Measurements from ENCODE around the gene ZFYVE16. TPM values are rescaled to one million over a fixed set of nuclear protein-coding genes. Genes with fewer than 3 reads are reported as not detected.
"Not testable (repeated sequence)": the region's sequence is repeated elsewhere in the genome, so short reads cannot be mapped to it uniquely, and the experiment has no call there.

ZFYVE16 gene
- polyA plus RNA-seq, 3 donors: 60.6 to 81.7 (median 77.9) TPM

GRCh38 chr5:80403782-80404181 lies 4.1 kb upstream of the ZFYVE16 start:
- DNase-seq (ENCODE audit: extremely low read depth in 1 of 11, low read depth in 9 of 11, low spot score in 4 of 11): no peak

- DNase-seq (ENCODE audit: extremely low read depth in 1 of 11, low read depth in 9 of 11, low spot score in 4 of 11): peak in 6 of 11 donors; percentile 66 to 87 (median 82)
These were observed 707 bp upstream of the ZFYVE16 start for GRCh38 chr5:80406980-80407734.

- DNase-seq (ENCODE audit: extremely low read depth in 1 of 11, low read depth in 9 of 11, low spot score in 4 of 11): peak in 4 of 11 donors; percentile 47 to 67 (median 57)
These were observed 861 bp downstream of the ZFYVE16 start for GRCh38 chr5:80408484-80409366.

- peak in 4 of 11 donors; percentile 8 to 37 (median 22) for DNase-seq (ENCODE audit: extremely low read depth in 1 of 11, low read depth in 9 of 11, low spot score in 4 of 11)
These were observed 1.6 kb downstream of the ZFYVE16 start for GRCh38 chr5:80409367-80409966.

- DNase-seq (ENCODE audit: extremely low read depth in 1 of 11, low read depth in 9 of 11, low spot score in 4 of 11): no peak
These were observed 3.8 kb downstream of the ZFYVE16 start for GRCh38 chr5:80411589-80412219.

- no peak for DNase-seq (ENCODE audit: extremely low read depth in 1 of 11, low read depth in 9 of 11, low spot score in 4 of 11)
These were observed 6.2 kb downstream of the ZFYVE16 start for GRCh38 chr5:80414113-80414512.

GRCh38 chr5:80417973-80418372 lies 10.1 kb downstream of the ZFYVE16 start:
- DNase-seq (ENCODE audit: extremely low read depth in 1 of 11, low read depth in 9 of 11, low spot score in 4 of 11): no peak

- DNase-seq (ENCODE audit: extremely low read depth in 1 of 11, low read depth in 9 of 11, low spot score in 4 of 11): not testable (repeated sequence)
These were observed 16.5 kb downstream of the ZFYVE16 start for GRCh38 chr5:80424365-80424764.

GRCh38 chr5:80435476-80435875 lies 27.6 kb downstream of the ZFYVE16 start:
- DNase-seq (ENCODE audit: extremely low read depth in 1 of 11, low read depth in 9 of 11, low spot score in 4 of 11): no peak

GRCh38 chr5:80437326-80437725 lies 29.5 kb downstream of the ZFYVE16 start:
- no peak for DNase-seq (ENCODE audit: extremely low read depth in 1 of 11, low read depth in 9 of 11, low spot score in 4 of 11)

- no peak for DNase-seq (ENCODE audit: extremely low read depth in 1 of 11, low read depth in 9 of 11, low spot score in 4 of 11)
These were observed 30.9 kb downstream of the ZFYVE16 start for GRCh38 chr5:80438739-80439138.

- DNase-seq (ENCODE audit: extremely low read depth in 1 of 11, low read depth in 9 of 11, low spot score in 4 of 11): no peak
These were observed 31.3 kb downstream of the ZFYVE16 start for GRCh38 chr5:80439213-80439612.

- no peak for DNase-seq (ENCODE audit: extremely low read depth in 1 of 11, low read depth in 9 of 11, low spot score in 4 of 11)
These were observed 34.9 kb downstream of the ZFYVE16 start for GRCh38 chr5:80442742-80443141.

- DNase-seq (ENCODE audit: extremely low read depth in 1 of 11, low read depth in 9 of 11, low spot score in 4 of 11): no peak
These were observed 45.5 kb downstream of the ZFYVE16 start for GRCh38 chr5:80453366-80453765.

- DNase-seq (ENCODE audit: extremely low read depth in 1 of 11, low read depth in 9 of 11, low spot score in 4 of 11): no peak
These were observed 55.4 kb downstream of the ZFYVE16 start for GRCh38 chr5:80463269-80463668.

GRCh38 chr5:80466669-80467485 lies 59.0 kb downstream of the ZFYVE16 start:
- DNase-seq (ENCODE audit: extremely low read depth in 1 of 11, low read depth in 9 of 11, low spot score in 4 of 11): no peak

- DNase-seq (ENCODE audit: extremely low read depth in 1 of 11, low read depth in 9 of 11, low spot score in 4 of 11): no peak
These were observed 60.3 kb downstream of the ZFYVE16 start for GRCh38 chr5:80468131-80468530.

GRCh38 chr5:80470631-80471030 lies 62.8 kb downstream of the ZFYVE16 start:
- DNase-seq (ENCODE audit: extremely low read depth in 1 of 11, low read depth in 9 of 11, low spot score in 4 of 11): not testable (repeated sequence)
